Measurements from ENCODE around the gene DNAH3. TPM values are rescaled to one million over a fixed set of nuclear protein-coding genes. Genes with fewer than 3 reads are reported as not detected.

Gene DNAH3
- total RNA-seq, 4 donors from 2014 or later: 0.66 TPM; not detected in 3

DNA sequence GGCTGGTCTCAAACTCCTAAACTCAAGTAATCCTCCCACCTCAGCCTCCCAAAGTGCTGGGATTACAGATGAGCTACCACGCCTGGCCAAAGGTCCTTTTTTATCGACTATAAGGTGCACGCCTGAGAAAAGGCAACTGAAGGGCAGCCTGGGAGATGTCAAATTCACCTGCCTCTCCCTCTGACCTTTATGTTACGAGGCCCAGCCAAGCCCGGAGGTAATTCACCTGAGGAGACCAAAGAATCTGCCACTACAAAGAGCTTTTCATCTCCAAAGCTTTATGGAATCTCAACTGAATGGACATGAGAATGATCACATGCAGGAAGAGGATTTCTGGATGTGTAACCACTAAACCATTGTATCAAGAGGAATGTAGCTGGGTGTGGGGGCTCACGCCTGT lies 212.9 kb downstream of the DNAH3 start:
- TF ChIP-seq, protein P1, sequence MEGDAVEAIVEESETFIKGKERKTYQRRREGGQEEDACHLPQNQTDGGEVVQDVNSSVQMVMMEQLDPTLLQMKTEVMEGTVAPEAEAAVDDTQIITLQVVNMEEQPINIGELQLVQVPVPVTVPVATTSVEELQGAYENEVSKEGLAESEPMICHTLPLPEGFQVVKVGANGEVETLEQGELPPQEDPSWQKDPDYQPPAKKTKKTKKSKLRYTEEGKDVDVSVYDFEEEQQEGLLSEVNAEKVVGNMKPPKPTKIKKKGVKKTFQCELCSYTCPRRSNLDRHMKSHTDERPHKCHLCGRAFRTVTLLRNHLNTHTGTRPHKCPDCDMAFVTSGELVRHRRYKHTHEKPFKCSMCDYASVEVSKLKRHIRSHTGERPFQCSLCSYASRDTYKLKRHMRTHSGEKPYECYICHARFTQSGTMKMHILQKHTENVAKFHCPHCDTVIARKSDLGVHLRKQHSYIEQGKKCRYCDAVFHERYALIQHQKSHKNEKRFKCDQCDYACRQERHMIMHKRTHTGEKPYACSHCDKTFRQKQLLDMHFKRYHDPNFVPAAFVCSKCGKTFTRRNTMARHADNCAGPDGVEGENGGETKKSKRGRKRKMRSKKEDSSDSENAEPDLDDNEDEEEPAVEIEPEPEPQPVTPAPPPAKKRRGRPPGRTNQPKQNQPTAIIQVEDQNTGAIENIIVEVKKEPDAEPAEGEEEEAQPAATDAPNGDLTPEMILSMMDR (IDR thresholded peaks at IDR 0.05; ENCODE audit: low read depth): no peak

DNA sequence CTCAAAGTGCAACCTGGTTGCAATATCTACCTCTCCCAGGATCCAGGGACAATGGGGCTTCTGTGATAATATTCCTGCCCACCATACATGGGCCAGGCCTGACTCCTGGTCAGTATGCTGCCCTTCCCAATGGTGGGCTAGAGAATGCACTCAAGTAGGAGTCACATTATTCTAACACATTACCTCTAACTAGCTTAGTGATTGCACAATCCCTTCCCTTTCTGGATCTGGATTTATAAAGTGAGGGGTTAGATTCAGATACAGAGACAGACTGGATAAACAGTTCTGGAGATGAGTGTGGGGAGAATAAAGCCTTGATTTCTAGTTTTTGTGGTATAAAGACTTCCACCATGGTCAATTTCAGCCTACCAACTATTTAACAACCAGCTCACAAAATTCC lies 217.1 kb downstream of the DNAH3 start:
- TF ChIP-seq, protein P1 (IDR thresholded peaks at IDR 0.05; ENCODE audit: low read depth): no peak

DNA sequence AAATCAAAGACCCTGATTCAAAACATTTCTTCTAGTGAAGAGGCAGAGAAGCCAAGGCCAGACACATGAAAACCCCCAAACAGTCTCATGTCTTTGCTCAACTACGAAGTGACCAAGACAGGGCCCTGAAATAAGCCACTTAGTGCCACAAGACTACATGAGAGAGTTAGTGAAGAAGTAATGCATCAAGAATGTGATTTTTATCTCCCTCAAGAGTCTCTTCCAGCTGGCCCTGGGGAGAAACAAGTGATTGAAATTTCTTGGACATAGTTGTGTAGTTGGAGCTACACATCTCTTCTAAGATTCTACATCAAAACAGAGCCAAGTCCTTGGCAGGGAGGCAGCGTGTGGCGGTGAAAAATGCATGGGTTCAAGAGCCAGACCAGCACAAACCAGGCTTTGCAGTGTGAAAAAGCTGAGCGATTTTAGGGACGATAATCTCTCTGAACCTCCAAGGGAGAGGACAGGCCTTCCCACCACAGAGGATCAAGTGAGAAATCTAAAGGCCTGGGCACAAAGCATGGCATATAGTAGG lies 219.5 kb downstream of the DNAH3 start:
- TF ChIP-seq, protein P1 (IDR thresholded peaks at IDR 0.05; ENCODE audit: low read depth): no peak

DNA sequence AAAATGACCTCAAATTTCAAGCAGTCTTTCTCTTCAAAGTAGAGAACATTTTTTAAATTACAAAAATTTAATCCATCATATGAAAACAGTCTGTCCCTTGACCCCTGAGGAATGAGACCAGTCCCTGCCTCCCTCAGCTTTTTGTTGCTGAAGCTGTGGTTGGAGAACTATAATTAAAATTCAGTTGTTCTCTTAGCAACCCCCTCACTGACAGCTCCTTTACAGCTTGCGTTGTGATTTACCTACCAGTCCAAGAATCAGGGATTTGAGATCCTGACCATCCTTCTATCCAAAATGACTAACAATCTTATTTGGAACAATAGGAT lies 220.3 kb downstream of the DNAH3 start:
- TF ChIP-seq, protein P1 (IDR thresholded peaks at IDR 0.05; ENCODE audit: low read depth): no peak

DNA sequence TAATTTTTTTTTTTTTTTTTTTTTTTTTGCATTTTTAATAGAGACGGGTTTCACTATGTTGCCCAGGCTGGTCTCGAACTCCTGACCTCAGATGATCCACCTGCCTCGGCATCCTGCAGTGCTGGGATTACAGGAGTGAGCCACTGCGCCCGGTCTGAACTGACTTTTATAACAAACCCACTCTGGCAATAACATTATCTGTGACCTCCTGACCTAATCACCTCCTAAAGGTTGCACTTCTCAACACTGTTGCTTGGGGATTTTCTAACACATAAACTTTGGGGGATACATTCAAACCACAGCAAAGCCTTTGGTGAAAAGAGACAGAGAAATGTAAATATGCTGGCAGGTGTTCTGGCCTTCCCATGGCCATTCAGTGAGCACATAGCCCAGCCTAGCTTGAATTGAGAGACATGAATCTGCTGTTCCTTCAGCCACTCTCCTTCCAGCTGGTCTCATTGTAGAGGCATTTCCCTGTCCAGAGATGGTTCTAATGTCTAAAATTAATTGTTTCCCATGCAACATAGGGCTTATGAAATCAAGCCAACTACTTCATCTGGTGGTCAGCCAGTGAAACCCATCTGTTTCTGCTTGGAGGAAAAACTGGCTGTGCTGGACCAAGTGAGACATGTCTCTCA lies 221.8 kb downstream of the DNAH3 start:
- TF ChIP-seq, protein P1 (IDR thresholded peaks at IDR 0.05; ENCODE audit: low read depth): no peak

DNA sequence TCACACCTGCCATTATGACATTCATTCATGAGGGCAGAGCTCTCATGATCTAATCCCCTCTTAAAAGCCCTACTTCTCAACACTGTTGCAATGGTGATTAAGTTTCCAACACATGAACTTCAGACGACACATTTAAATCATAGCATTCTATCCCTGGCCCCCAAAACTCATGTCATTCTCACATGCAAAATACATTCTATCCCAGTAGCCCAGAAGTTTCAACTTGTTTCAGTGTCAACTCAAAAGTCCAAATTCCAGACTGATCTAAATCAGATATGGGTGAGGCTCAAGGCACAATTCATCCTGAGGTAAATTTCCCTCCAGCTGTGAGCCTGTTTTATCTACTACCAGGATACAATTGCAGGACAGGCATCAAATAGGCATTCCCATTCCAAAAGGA lies 224.9 kb downstream of the DNAH3 start:
- TF ChIP-seq, protein P1 (IDR thresholded peaks at IDR 0.05; ENCODE audit: low read depth): no peak

DNA sequence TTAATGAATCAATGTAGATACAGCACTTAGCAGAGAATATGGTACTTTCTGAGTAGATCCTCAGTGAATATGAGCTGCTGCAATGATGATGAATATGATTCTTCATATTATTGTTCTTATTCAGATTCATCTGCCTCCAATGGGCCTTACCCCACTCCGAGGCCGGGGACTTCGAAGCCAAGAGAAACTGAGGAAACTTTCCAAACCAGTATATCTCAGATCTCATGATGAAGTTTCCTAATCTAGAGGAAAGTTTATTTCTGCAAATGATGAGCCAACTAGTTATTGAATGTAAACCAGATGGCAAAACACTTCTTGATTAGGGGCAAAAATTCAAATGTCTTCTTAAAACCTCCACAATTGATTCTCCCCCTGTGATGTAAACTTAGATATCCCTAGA lies 226.8 kb downstream of the DNAH3 start:
- TF ChIP-seq, protein P1 (IDR thresholded peaks at IDR 0.05; ENCODE audit: low read depth): no peak
